Smooth muscle cell of bladder (primary cell): ENCODE data around the gene ACTL9. TPM values are rescaled to one million over a fixed set of nuclear protein-coding genes. Genes with fewer than 3 reads are reported as not detected.

Experiments
- total RNA-seq: library from RNA; depleted of rRNA; stranded (reverse); fragments of >200 nt; gene quantifications from 2 replicates; pipeline ENCODE4 v1.2.3, GENCODE V29; 2014

ACTL9 gene, protein sequence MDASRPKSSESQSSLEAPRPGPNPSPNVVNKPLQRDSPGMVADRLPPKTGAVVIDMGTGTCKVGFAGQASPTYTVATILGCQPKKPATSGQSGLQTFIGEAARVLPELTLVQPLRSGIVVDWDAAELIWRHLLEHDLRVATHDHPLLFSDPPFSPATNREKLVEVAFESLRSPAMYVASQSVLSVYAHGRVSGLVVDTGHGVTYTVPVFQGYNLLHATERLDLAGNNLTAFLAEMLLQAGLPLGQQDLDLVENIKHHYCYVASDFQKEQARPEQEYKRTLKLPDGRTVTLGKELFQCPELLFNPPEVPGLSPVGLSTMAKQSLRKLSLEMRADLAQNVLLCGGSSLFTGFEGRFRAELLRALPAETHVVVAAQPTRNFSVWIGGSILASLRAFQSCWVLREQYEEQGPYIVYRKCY
- total RNA-seq, result not detected in 2 replicates

DNA sequence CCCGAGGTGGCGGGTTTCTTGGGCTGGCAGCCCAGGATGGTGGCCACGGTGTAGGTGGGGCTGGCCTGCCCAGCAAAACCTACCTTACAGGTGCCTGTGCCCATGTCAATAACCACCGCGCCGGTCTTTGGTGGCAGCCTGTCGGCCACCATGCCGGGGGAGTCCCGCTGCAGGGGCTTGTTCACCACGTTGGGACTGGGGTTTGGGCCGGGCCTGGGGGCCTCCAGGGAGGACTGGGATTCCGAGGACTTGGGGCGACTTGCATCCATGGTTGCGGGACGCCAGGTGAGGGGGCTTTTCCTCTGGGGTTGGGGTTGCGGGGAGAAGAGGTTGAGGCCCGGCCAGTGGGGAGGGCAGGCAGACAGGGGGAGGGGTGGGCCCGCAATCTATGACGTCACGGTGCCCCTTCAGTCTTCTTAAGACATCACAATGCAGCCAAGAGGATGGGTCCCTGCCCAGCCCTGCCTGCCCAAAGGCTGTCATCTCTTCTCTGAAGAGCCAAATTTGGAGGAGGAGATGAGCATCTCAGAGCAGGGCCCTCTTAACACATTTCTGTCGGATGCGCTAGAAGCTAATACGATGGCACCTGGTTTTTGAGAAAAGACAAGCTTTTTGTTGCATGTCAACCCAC is at the start of gene ACTL9:
Gene ACTL9 (minus strand): TSS at position 363 of the 631 bp plus-strand sequence. CDS start 94 bp downstream, at position 269.

DNA sequence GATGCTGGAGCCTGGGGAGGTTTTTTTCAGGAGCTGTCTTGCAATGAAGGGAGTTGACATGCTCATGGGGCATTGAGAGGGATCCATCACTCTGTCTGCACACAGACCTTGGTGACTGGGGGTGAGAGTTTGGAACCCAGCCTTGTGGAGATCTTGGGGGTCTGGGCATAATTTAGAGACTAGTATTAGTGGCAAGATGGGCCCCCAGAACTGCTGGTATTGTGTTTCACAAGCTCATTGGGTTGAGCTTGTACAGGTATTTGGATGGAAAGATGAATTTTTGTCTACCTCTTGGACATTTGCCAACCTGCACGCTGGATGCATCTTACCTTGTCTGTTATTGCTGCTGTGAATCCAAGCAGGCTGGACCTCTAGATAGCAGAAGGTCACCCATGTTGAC is 22.7 kb upstream of the ACTL9 start, which contains the start of gene OR2Z1:
Gene OR2Z1 (plus strand): TSS at position 301 of the 400 bp plus-strand sequence. CDS start 9,395 bp downstream, outside the sequence.

Other genes starting within 250 kb of the ACTL9 start
- gene PRAM1, start 196.2 kb downstream of the ACTL9 start, total RNA-seq, result not detected in 2 replicates
- gene ZNF414, start 184.6 kb downstream of the ACTL9 start, total RNA-seq, result 2.8 and 4.4 TPM in 2 replicates
- 0.14 and 0.37 TPM in 2 replicates for gene MYO1F, start 121.4 kb downstream of the ACTL9 start, total RNA-seq
- 6.3 and 10.2 TPM in 2 replicates for gene ADAMTS10, start 88.1 kb downstream of the ACTL9 start, total RNA-seq
- gene NFILZ, start 68.2 kb downstream of the ACTL9 start, total RNA-seq, result not detected in 2 replicates
- gene OR2Z1, start 22.8 kb upstream of the ACTL9 start, total RNA-seq, result not detected in 2 replicates
- gene ZNF558, start 133.5 kb upstream of the ACTL9 start, total RNA-seq, result 18.6 and 21.8 TPM in 2 replicates
- gene MBD3L1, start 133.6 kb upstream of the ACTL9 start, total RNA-seq, result not detected in 2 replicates